ENCODE data around the gene USH1C.

- TF ChIP-seq, protein P1, sequence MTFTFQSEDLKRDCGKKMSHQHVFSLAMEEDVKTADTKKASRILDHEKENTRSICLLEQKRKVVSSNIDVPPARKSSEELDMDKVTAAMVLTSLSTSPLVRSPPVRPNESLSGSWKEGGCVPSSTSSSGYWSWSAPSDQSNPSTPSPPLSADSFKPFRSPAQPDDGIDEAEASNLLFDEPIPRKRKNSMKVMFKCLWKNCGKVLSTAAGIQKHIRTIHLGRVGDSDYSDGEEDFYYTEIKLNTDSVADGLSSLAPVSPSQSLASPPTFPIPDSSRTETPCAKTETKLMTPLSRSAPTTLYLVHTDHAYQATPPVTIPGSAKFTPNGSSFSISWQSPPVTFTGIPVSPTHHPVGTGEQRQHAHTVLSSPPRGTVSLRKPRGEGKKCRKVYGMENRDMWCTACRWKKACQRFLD (CRISPR knock-in tag; IDR thresholded peaks at IDR 0.05; ENCODE audit: borderline replicate concordance), result no peak
- TF ChIP-seq ZNF496 (CRISPR knock-in tag; IDR thresholded peaks at IDR 0.05; ENCODE audit: insufficient replicate concordance) (no peak), TFE3 (CRISPR knock-in tag; IDR thresholded peaks at IDR 0.05) (no peak)
These were observed 41.6 kb downstream of the USH1C start for GRCh38 chr11:17502630-17503029.
